Esophagus (tissue), 2 donors: ENCODE results near the gene ADAM10. TPM values are rescaled to one million over a fixed set of nuclear protein-coding genes. Genes with fewer than 3 reads are reported as not detected.

Experiments used
- H3K27ac ChIP-seq, 2 donors: one replicate each; pipeline ENCODE4 v1.5.1; 2013; ENCODE audit warnings: low read depth in 2 of 2, mild to moderate bottlenecking in 2 of 2, inconsistent platforms in 1 of 2, low read length in 1 of 2, moderate library complexity in 1 of 2
- H3K27me3 ChIP-seq, 2 donors: one replicate each; pipeline ENCODE4 v1.6.1; 2013; ENCODE audit warnings: low read length in 2 of 2, control low read depth in 1 of 2, mild to moderate bottlenecking in 1 of 2; ENCODE audit not compliant: insufficient read depth in 2 of 2, control insufficient read depth in 1 of 2
- H3K36me3 ChIP-seq, 2 donors: one replicate each; pipeline ENCODE4 v1.6.1; 2013; ENCODE audit warnings: low read length in 1 of 2; ENCODE audit not compliant: control insufficient read depth in 2 of 2, insufficient read depth in 2 of 2
- H3K4me1 ChIP-seq, 2 donors: one replicate each; pipeline ENCODE4 v1.6.1; 2013; ENCODE audit warnings: low read length in 1 of 2; ENCODE audit not compliant: control insufficient read depth in 2 of 2, insufficient read depth in 2 of 2
- H3K4me3 ChIP-seq, 2 donors: one replicate each; pipeline ENCODE4 v1.5.1; 2013; ENCODE audit warnings: low read length in 2 of 2, mild to moderate bottlenecking in 2 of 2, low read depth in 1 of 2, moderate library complexity in 1 of 2
- H3K9me3 ChIP-seq, 2 donors: one replicate each; pipeline ENCODE4 v1.6.1; 2013; ENCODE audit warnings: mild to moderate bottlenecking in 2 of 2, low read depth in 1 of 2, low read length in 1 of 2, moderate library complexity in 1 of 2; ENCODE audit not compliant: control insufficient read depth in 2 of 2, insufficient read depth in 1 of 2
- WGBS, 2 donors: extraction: QIAGEN DNeasy Blood & Tissue Kit; methylation state at CpG; one replicate each; pipeline ENCODE4 v1.1.7; 2013; 5-methylcytosine and 5-hydroxymethylcytosine counted together
- polyA plus RNA-seq, 2 donors: library from polyadenylated mRNA; stranded (reverse); fragments of 200-250 nt; gene quantifications; one replicate each; pipeline ENCODE4 v1.2.3, GENCODE V29; 2013
- donor health status: healthy with polysubstance abuse.
- donor health status: Bipolar disorder and iron deficiency.

ADAM10 gene
- polyA plus RNA-seq, 2 donors = 9.7 to 16.0 TPM

- Histone ChIP-seq H3K4me3 (no peak overlapping the region), H3K27me3 (no peaks in the 10 kb centered on the region), H3K9me3 (no peaks in the 10 kb centered on the region), H3K36me3 (no peaks in the 10 kb centered on the region), H3K27ac (no peak overlapping the region), H3K4me1 (no peaks in the 10 kb centered on the region)
- WGBS, 2 donors = 78 to 82% methylated on average over 8 of the region's 8 CpGs
Measured at GRCh38 chr15:58742022-58742813, 7.3 kb downstream of the ADAM10 start.

DNA sequence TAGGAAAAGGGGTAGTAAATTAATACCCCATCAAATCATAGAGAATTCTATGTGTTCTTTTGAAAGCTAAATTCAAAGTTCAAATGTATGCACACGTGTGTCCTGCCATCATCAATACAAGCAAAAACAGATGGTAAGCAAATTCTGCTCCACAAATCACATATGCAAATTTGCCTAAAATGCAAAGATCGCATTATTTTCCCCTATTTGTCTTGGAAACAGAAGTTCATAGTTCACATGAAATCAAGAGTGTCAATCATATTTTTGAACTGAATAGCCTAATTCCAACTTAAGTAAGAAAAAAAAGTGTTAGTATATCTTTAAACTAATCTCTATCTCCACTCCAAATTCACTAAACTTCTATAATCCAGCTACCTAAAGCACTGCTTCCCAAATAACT is 8.5 kb downstream of the ADAM10 start:
- Histone ChIP-seq H3K27me3 (no peaks in the 10 kb centered on the region), H3K27ac (no peak overlapping the region), H3K36me3 (no peaks in the 10 kb centered on the region), H3K4me1 (no peaks in the 10 kb centered on the region), H3K4me3 (no peak overlapping the region), H3K9me3 (no peaks in the 10 kb centered on the region)
- 86 to 87% methylated on average over 2 of the region's 2 CpGs for WGBS, 2 donors

- H3K4me3 ChIP-seq = no peak overlapping the region
- H3K4me1 ChIP-seq = no peaks in the 10 kb centered on the region
- no peaks in the 10 kb centered on the region for H3K36me3 ChIP-seq
- no peak overlapping the region for H3K27ac ChIP-seq
- no peaks in the 10 kb centered on the region for H3K9me3 ChIP-seq
- 83 to 84% methylated on average over 4 of the region's 4 CpGs for WGBS, 2 donors
- no peaks in the 10 kb centered on the region for H3K27me3 ChIP-seq
Measured at GRCh38 chr15:58740436-58740835, 9.1 kb downstream of the ADAM10 start.

- Histone ChIP-seq H3K36me3 (no peaks in the 10 kb centered on the region), H3K4me1 (no peaks in the 10 kb centered on the region)
Measured at GRCh38 chr15:58738046-58738707, 11.3 kb downstream of the ADAM10 start.

GRCh38 chr15:58737298-58737697 is 12.2 kb downstream of the ADAM10 start:
- Histone ChIP-seq H3K4me3 (no peak overlapping the region), H3K36me3 (no peaks in the 10 kb centered on the region), H3K27ac (no peak overlapping the region), H3K9me3 (no peaks in the 10 kb centered on the region), H3K4me1 (no peaks in the 10 kb centered on the region), H3K27me3 (no peaks in the 10 kb centered on the region)
- 83 to 85% methylated on average over 3 of the region's 3 CpGs for WGBS, 2 donors

More at GRCh38 chr15:58738046-58738707, 11.3 kb downstream of the ADAM10 start:
- Histone ChIP-seq H3K27me3 (no peaks in the 10 kb centered on the region), H3K4me3 (no peak overlapping the region), H3K9me3 (no peaks in the 10 kb centered on the region), H3K27ac (no peak overlapping the region)
- WGBS, 2 donors = 68 to 75% methylated on average over 1 of the region's 1 CpG

GRCh38 chr15:58736018-58736643 is 13.4 kb downstream of the ADAM10 start:
- Histone ChIP-seq H3K36me3 (no peaks in the 10 kb centered on the region), H3K4me1 (peaks cover 2 to 3% of the 10 kb centered on the region in 2 donors), H3K27me3 (no peaks in the 10 kb centered on the region), H3K9me3 (no peaks in the 10 kb centered on the region), H3K4me3 (no peak overlapping the region), H3K27ac (no peak overlapping the region)
- 58 to 74% methylated on average over 2 of the region's 2 CpGs for WGBS, 2 donors

DNA sequence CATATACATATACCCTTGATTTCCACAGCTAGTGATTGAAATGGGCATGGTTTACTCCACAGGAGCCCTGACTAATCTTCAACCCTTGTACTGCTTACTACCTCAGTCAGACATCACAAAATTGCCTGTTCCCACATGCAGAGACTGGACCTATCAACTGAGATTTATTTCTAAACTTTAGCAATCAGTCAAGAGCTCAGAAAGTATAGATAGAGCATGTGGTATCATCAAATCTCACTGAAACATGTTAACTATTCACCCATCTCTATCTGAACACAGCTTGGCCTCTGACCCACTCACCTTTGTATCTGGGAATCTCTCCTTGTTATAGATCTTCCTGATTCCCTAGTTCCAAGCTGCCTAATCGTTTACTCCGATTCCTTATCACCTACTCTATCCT is 14.6 kb downstream of the ADAM10 start:
- Histone ChIP-seq H3K27me3 (no peaks in the 10 kb centered on the region), H3K4me3 (no peak overlapping the region), H3K4me1 (peaks cover 2 to 3% of the 10 kb centered on the region in 2 donors), H3K36me3 (no peaks in the 10 kb centered on the region), H3K9me3 (no peaks in the 10 kb centered on the region), H3K27ac (no peak overlapping the region)
- 62 to 73% methylated on average over 2 of the region's 2 CpGs for WGBS, 2 donors

GRCh38 chr15:58732625-58733363 is 16.7 kb downstream of the ADAM10 start:
- Histone ChIP-seq H3K27me3 (no peaks in the 10 kb centered on the region), H3K36me3 (no peaks in the 10 kb centered on the region), H3K27ac (no peak overlapping the region), H3K9me3 (no peaks in the 10 kb centered on the region), H3K4me3 (no peak overlapping the region), H3K4me1 (peaks cover 2 to 3% of the 10 kb centered on the region in 2 donors)
- 91 to 93% methylated on average over 4 of the region's 4 CpGs for WGBS, 2 donors

- H3K9me3 ChIP-seq = no peaks in the 10 kb centered on the region
- 74 to 75% methylated on average over 5 of the region's 5 CpGs for WGBS, 2 donors
- H3K4me1 ChIP-seq = peaks cover 2 to 3% of the 10 kb centered on the region in 2 donors
Measured at GRCh38 chr15:58731756-58732535, 17.6 kb downstream of the ADAM10 start.

More at GRCh38 chr15:58731756-58732535, 17.6 kb downstream of the ADAM10 start:
- no peaks in the 10 kb centered on the region for H3K36me3 ChIP-seq
- no peak overlapping the region for H3K4me3 ChIP-seq
- no peaks in the 10 kb centered on the region for H3K27me3 ChIP-seq
- H3K27ac ChIP-seq = peak overlapping the region; percentile 53 to 77
